SW480 (cell line): ENCODE results near the gene ASPSCR1.
"Not testable (repeated sequence)": the region's sequence is repeated elsewhere in the genome, so short reads cannot be mapped to it uniquely, and the experiment has no call there.

Experiments used
- DNase-seq: peaks from one replicate; pipeline ENCODE4 v3.0.0-alpha.2; 2016; ENCODE audit warnings: low spot score

The ASPSCR1 gene

DNA sequence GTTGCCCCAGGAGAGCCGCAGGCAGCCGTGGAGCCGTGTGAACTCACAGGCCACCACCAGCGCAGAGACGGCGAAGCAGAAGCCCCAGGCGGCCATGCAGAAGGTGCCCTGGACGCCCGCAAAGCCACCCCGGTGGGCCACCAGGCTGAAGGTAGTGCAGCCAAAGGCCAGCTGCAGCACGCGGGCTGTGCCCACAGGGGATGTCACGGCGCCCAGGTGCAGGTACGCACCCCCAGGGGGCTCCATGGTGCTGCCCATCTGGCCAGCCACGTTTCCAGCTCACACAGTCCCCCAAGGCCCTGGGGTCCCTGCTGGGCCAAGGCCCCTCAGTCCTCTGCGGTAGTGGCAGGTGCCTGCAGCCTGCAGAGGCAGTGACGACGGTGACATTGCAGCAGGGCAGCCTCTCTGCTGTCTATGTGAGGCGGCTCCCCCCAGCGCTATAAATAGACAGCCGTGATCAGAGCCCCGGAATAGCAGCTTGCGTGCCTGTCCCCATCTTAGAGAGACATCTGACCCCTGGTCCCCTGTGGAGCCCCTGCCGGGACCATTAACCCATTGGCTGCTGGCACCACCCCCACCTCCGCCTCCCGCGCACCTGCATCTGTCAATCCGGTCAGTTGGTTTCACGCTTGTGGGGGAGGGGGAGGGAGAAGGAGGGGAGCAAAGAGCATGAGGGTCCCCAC, 35.8 kb upstream of the ASPSCR1 start:
- DNase-seq = no peak

DNA sequence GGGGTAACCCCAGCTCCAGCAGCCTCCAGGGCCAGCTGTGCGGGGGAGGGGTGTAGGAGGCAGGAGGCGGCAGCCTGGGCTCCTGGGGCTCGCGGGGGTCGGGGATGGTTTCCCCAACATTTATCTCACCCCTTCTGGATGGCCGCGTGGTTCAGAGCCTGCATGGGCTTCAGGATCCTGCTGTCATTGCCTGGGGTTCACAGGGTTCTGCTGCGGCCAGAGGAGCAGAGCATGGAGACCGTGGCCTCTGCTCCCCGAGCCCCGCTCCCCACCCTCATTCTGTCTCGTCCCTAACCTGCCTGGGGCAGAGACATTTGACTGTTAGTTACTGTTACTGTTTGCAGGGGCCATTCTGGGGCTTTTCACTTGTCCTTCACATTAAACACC, 35.3 kb upstream of the ASPSCR1 start:
- no peak for DNase-seq

- DNase-seq = no peak
These were observed 32.6 kb upstream of the ASPSCR1 start for GRCh38 chr17:81944858-81945257.

GRCh38 chr17:81947189-81947588, 30.2 kb upstream of the ASPSCR1 start, which contains the start of gene MYADML2:
Gene MYADML2 (minus strand): TSS chr17:81947233. CDS start chr17:81941741, 5,492 bp downstream.
- no peak for DNase-seq

GRCh38 chr17:81948635-81949378, 28.6 kb upstream of the ASPSCR1 start:
- no peak for DNase-seq

GRCh38 chr17:81950501-81950900, 26.9 kb upstream of the ASPSCR1 start:
- no peak for DNase-seq

DNA sequence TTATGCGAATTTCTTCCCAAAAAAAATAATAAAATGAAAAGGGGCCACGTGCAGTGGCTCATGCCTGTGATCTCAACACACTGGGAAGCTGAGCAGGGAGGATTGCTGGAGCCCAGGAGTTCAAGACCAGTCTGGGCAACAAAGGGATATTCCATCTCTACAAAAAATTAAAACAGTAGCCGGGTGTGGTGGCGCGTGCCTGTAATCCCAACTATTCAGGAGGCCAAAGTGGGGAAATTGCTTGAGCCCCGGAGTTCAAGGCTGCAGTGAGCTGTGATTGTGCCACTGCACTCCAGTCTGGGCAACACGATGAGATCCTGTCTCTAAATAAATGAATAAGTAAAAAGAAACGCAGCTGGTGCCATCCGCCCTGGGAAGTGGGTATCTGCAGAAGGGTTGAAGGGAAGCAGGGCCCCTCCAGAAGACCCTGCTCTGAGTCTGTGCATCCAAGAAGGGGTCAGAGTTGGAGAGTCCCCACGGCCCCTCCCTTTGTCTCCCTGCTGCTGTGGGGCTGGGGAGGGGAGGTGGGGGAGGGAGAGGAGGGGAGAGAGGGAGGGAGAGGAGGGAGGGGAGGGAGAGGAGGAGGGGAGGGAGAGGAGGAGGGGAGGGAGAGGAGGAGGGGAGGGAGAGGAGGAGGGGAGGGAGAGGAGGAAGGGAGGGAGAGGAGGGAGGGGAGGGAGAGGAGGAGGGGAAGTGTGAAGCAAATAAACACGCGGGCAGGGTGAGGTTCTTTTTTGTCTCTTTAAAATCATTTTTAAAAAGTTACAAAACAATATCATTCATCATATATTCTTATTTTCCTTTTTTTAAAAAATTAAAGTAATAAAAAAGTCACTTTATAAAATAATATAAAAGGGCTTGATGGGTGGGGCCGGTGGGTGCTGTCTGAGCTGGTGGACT, 25.4 kb upstream of the ASPSCR1 start:
- no peak for DNase-seq

DNA sequence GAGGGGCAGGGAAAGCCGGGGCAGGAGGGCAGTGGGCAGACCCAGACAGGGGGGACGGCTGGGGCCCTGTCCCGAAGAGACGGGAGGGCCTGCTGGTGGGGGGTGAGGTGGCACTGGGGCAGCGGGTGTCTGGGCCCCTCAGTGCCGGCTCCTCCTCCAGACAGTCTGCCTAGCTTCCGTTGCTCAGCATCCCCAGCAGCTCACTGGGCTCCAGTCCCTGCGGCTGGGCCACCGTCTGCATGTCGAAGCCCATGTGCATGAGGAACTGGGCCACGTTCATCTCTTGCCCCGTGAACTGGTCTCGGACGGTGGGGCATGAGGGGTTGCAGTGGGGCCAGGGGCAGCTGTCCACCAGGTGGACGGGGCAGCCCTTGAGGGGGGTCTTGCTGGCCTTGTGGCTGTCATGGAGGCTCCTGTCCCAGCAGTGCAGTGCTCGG, 24.6 kb upstream of the ASPSCR1 start:
- no peak for DNase-seq

- DNase-seq = not testable (repeated sequence)
These were observed 24.0 kb upstream of the ASPSCR1 start for GRCh38 chr17:81953443-81953842.

- no peak for DNase-seq
These were observed 23.0 kb upstream of the ASPSCR1 start for GRCh38 chr17:81954131-81955057.

GRCh38 chr17:81955058-81955681, 22.3 kb upstream of the ASPSCR1 start:
- no peak for DNase-seq

- DNase-seq = no peak
These were observed 21.5 kb upstream of the ASPSCR1 start for GRCh38 chr17:81955756-81956544.

- DNase-seq = no peak
These were observed 20.5 kb upstream of the ASPSCR1 start for GRCh38 chr17:81956607-81957589.

GRCh38 chr17:81957691-81958432, 19.6 kb upstream of the ASPSCR1 start:
- DNase-seq = no peak

DNA sequence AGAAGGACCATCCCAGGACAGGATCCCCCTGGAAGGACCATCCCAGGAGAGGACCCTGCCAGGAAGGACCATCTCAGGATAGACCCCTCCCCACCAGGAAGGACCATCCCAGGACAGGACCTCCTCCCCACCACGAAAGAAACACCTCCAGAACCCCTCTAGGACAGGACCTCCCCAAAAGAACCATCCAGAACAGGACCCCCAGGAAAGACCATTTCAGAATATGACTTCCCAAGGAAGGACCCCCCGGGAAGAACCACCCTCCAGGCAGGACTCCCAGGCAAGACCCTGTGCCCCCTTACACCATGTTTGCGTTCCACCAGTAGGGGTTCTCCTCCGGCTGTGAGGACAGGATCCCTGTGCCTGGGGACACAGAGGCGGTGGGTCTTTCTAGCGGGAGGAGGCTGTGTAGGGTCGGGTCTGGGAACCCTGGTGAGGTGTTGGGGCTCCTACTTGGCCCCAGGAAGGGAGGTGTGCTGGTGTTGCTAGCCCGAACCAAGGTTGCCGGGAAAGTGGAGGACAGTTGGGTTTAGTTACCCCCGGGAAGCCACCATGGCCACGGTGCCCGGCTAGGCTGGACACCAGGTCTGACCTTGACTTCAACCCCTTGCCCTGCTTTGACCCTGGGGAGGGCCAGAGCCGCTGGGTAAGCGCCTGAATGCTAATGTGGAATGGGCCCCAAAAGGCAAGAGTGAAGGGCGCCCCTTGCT, 18.6 kb upstream of the ASPSCR1 start:
- DNase-seq = no peak

DNA sequence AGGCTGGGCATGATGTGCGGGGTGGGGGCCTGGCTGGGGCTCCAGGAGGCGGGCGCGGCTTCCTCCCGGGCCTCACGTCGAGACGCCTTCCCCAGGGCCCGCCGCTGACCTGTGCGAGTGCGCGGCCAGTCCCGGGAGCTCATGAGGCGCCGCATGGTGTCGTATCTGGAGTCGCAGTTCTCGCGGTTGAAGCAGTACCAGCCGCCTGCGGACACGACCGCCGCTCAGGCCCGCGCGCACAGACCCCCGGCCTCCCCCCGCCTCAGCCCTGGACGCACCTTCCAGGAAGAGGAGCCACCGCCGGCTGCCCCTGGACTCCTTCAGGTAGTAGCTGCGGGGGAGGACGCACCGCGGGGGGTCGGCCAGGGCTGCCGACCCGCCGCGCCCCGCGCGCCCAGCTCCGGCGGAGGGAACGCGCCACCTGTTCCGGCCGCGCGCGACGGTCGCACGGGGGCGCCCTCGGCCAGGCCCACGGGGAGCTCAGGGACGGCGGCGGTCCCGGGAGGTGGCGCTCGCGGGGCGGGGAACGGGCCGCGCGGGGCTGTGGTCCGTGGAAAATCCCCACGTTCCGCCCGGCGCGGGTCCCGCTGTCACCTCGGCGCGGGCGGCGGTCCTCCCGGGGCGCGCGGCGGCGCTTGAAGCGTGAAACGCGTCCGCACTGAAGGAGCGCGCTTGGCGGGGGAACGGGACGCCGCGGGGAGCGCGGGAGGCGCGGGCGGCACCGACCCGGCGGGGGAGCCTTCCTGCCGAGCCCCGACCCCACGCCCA, 17.9 kb upstream of the ASPSCR1 start:
- DNase-seq = no peak
